GM18519 (cell line): Measurements from ENCODE around the gene PTPN7.

Source experiments
- ATAC-seq: cut with Tn5 transposase; IDR thresholded peaks from one replicate; pipeline ENCODE4 v1.9.1; 2021; ENCODE audit warnings: mild to moderate bottlenecking, moderate library complexity; ENCODE audit not compliant: unreplicated experiment, low FRiP score

The PTPN7 gene

GRCh38 chr1:202133496-202133895, 26.9 kb downstream of the PTPN7 start:
- no peak for ATAC-seq

DNA sequence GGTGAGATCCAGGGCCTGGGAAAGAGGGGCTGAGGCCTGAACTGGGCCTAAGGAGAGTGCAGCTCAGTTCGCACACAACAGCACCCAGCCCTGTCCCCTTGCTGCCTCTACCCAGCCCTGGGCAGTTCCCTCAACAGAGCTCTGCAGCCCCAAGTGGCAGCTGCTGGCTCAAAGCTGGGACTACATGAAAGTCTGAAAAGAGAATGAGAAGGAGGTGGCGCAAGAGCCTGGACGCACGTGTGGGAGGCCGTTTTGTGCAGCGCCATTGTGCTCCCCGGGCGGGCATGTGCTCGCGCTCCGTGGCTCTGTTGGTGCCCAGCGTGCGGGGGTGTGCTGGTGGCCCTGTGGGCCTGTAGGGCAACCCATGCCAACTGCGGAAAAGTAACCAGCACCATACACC, 27.4 kb downstream of the PTPN7 start:
- ATAC-seq = no peak

DNA sequence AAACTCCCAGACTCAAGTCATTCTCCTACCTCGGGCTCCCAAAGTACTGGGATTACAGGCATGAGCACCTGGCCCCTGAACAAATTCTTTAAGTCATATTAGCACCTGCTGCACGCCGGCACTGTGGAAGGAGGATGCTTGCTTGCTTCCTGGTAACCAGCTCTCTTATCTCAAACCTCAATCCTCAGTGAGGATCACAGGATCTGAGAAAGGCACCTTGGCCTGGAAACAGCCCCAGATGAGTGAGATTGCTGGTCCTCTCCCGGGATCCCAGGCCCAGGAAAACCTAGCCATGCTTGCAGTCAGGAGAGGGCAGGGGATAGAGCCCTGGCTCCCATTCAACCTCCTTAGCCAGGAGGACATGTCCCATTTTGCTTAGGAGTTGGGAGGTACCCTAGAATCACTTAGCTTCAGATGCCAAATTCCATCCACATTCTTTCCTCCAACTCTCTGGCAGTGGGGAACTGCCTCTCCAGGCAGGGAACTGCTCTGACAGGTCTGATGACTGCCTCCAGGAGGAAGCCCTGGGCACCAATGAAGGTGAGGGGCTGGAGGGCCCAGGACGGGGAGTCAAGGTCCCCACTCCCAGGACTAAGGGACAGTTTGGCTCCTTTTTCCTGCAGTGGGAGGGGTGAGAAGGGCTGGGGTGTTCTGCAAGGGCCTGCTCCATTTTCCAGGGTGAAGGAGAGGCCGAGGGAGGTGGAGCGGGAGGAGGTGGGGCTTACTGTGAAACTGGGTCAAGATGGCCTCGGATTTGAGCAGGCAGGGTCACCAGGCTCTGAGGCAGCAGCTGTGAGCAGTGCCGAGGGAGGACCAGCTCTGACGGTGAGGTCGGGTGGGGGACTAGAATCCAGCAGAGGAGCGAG, 28.2 kb downstream of the PTPN7 start:
- no peak for ATAC-seq

GRCh38 chr1:202130816-202131522, 29.4 kb downstream of the PTPN7 start:
- ATAC-seq = no peak

DNA sequence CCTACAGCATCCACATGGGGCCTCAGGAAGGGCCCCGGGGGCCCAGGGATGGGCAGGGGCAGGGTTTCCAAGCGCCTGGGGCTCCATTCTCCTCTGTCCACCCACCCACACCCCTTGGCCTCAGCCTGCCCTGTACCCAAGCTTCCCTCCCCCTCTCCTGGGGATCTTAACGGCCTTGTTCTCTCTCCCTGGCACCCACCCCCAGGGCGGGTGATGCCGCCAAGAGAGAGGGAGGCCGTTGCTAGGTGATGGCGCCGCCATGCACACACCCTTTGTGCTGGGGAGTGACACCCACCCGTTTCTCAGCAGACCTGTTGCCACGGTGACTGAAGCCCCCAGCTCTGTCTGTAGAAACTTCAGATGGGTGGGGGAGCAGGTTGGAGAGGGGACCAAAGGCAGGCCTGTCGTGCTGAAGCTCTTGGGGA, 30.1 kb downstream of the PTPN7 start:
- no peak for ATAC-seq

DNA sequence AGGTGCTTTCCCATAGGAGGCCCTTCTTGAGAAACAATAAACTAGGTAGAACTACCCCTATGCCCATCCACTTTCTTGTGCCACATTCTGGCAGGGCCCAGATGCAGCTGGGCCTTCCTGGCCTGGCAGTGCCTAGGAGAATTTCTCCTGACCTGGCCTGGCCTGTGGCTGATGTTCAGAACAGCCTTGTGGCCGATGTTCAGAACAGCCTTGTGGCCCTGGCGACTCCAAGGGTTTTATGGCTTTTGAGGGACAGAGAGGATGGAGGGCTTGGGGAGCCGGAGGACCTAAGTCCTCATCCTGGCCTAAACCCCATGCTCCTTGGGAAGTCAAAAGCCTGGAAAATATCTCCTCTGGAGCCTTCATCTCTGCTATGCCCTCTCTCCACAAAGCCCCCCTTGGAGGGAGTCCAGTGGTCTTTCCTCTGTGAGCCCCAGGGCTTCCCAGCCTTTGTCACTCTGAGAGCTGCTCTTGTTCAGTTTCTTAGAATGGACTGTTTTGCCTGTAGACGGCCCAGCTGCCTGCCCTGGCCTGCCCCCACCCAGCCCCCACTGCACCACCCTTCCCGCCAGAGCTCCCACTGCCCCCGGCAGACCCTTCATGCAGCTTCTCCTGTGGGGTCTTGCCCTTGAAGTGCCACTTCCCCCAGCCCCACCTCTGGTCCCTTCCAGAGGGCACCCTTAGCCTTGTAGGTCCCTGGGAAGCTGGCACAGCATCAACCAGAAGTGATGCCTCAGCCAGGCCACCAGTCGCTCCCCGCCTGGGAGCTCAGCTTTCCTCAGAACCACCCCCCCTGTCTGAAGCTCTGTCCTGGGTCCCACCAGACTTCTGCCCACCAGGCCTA, 30.7 kb downstream of the PTPN7 start:
- no peak for ATAC-seq

- ATAC-seq = no peak
These were observed 32.4 kb downstream of the PTPN7 start for GRCh38 chr1:202127836-202128622.

DNA sequence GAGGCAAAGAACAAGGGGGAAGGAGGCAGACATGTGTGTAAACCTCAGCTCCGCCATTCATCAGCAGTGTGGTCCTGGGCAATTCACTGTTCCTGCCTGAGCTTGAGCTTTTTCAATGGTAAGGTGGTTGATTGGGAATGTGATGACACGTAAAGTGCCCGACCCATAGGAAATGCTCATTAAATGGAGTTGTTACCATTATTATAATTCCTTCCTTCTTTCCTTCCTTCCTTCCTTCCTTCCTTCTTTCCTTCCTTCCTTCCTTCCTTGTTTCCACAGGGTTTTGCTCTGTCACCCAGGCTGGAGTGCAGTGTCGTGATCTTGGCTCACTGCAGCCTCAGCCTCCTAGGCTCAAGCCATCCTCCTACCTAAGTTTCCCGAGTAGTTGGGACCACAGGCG, 33.3 kb downstream of the PTPN7 start:
- no peak for ATAC-seq

- no peak for ATAC-seq
These were observed 34.0 kb downstream of the PTPN7 start for GRCh38 chr1:202126426-202126825.

GRCh38 chr1:202125611-202126010, 34.8 kb downstream of the PTPN7 start:
- no peak for ATAC-seq

- no peak for ATAC-seq
These were observed 36.3 kb downstream of the PTPN7 start for GRCh38 chr1:202124142-202124541.

GRCh38 chr1:202123336-202123813, 37.0 kb downstream of the PTPN7 start:
- no peak for ATAC-seq

GRCh38 chr1:202122639-202123335, 37.6 kb downstream of the PTPN7 start, which contains the start of gene GPR37L1:
Gene GPR37L1 (plus strand): TSS chr1:202122917. CDS start chr1:202122964, 47 bp downstream.
- ATAC-seq = no peak

DNA sequence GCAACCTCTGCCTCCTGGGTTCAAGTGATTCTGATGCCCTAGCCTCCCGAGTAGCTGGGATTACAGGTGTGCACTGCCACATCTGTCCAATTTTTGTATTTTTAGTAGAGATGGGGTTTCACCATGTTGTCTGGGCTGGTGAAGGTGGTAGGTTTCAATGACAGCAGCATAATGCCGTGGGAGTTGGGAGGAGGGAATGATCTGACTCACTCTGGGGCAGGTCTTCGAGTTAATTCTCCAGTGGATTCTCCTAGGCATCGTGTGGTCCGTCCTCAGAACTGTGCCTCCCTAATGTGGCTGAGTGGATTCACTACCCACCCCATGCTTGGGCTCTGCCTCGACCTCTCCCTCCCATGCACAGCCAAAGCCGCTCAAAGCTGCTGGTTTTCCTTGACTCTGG, 39.4 kb downstream of the PTPN7 start:
- no peak for ATAC-seq

GRCh38 chr1:202117898-202118371, 42.5 kb downstream of the PTPN7 start:
- ATAC-seq = no peak

DNA sequence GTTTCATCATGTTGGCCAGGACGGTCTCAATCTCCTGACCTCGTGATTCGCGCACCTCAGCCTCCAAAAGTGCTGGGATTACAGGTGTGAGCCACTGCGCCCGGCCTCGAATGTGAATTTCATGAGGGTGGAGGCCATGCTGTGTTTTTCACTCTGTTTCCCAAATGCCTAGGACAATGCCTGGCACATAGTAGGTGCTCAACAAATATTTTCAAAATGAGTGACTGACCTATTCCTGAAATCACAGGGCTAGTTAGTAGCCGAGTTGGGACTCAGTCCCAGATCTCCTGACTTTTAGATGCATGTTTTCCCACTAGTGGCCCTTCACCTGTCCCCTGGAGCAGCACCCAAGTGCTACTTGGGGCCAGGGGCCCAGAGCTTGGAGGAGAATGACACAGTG, 44.1 kb downstream of the PTPN7 start:
- ATAC-seq = no peak

- ATAC-seq = no peak
These were observed 46.6 kb downstream of the PTPN7 start for GRCh38 chr1:202113690-202114300.

DNA sequence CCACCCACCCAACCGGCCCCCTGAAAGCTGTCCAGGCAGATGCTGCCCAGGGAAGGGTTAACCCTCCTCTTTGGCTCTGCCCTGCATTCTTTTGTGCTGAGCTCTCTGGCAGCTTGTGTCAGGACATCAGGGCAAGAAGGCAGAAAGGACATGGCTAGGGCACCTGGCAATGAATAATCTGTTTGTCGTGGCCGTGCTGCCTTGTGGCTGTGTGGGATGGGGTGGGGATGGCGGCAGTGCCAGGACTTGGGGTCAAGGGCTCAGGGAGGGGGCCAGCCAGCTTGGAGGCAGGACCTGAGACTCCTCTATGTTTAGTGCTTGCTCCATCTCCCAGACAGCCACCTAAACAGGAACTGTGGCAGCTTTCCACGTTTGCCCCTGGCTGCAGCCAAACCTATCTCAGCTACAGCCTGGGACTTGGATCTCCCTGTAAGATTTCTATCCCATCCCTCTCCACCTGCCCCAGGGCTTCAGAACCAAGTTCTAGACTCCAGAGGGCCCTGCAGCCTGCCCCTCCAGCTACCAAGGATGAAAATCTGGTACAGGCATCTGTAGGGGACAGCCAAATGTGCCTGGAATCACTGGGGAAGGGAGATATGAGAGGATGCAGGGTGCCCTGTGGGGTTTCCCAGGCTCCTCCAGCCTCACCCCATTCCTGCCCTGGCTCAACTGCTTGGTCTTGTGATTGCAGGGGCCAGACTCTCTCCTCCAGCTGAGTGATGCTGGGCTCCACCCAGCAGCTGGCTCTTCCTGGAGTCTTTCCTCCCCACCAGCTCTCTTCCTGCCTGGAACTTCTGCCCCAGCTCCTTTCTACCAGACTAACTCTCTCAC, 47.3 kb downstream of the PTPN7 start:
- no peak for ATAC-seq
